Stimulated activated CD8-positive, alpha-beta memory T cell treated with anti-CD3 and anti-CD28 coated beads, Interleukin-7, amount 100 ng/mL, for 24 hours (primary cell): Measurements from ENCODE around the gene PTPRZ1.

Experiments
- DNase-seq: peaks from one replicate; pipeline ENCODE4 v3.0.0-alpha.2; 2020; ENCODE audit warnings: low read depth

Gene PTPRZ1

GRCh38 chr7:121891731-121892130 lies 18.8 kb downstream of the PTPRZ1 start:
- DNase-seq: no peak

GRCh38 chr7:121901026-121901425 lies 28.1 kb downstream of the PTPRZ1 start:
- no peak for DNase-seq

GRCh38 chr7:121904120-121904519 lies 31.2 kb downstream of the PTPRZ1 start:
- DNase-seq: no peak

GRCh38 chr7:121908042-121908441 lies 35.1 kb downstream of the PTPRZ1 start:
- DNase-seq: no peak

- no peak for DNase-seq
These were observed 36.9 kb downstream of the PTPRZ1 start for GRCh38 chr7:121909716-121910345.

GRCh38 chr7:121913947-121914675 lies 41.1 kb downstream of the PTPRZ1 start:
- no peak for DNase-seq

GRCh38 chr7:121914676-121915279 lies 41.8 kb downstream of the PTPRZ1 start:
- DNase-seq: no peak

GRCh38 chr7:121916211-121916610 lies 43.2 kb downstream of the PTPRZ1 start:
- DNase-seq: no peak

GRCh38 chr7:121919986-121920385 lies 47.0 kb downstream of the PTPRZ1 start:
- DNase-seq: no peak

GRCh38 chr7:121924269-121925186 lies 51.6 kb downstream of the PTPRZ1 start:
- DNase-seq: no peak

- no peak for DNase-seq
These were observed 58.4 kb downstream of the PTPRZ1 start for GRCh38 chr7:121931149-121931902.

GRCh38 chr7:121932768-121933167 lies 59.8 kb downstream of the PTPRZ1 start:
- DNase-seq: no peak

GRCh38 chr7:121936951-121937623 lies 64.1 kb downstream of the PTPRZ1 start:
- no peak for DNase-seq

GRCh38 chr7:121938429-121938996 lies 65.6 kb downstream of the PTPRZ1 start:
- no peak for DNase-seq

GRCh38 chr7:121940918-121941317 lies 68.0 kb downstream of the PTPRZ1 start:
- no peak for DNase-seq

- no peak for DNase-seq
These were observed 68.9 kb downstream of the PTPRZ1 start for GRCh38 chr7:121941830-121942229.

GRCh38 chr7:121945066-121945465 lies 72.1 kb downstream of the PTPRZ1 start:
- DNase-seq: no peak

- DNase-seq: no peak
These were observed 72.7 kb downstream of the PTPRZ1 start for GRCh38 chr7:121945480-121946236.

GRCh38 chr7:121953164-121953563 lies 80.2 kb downstream of the PTPRZ1 start:
- DNase-seq: no peak

- no peak for DNase-seq
These were observed 80.6 kb downstream of the PTPRZ1 start for GRCh38 chr7:121953601-121954000.
